K562 (cell line): ENCODE results near the gene EIF2AK2. TPM values are rescaled to one million over a fixed set of nuclear protein-coding genes. Genes with fewer than 3 reads are reported as not detected.

Experiments
- ATAC-seq: fragments of 200-7000 bp; cut with Tn5 transposase; 3 replicates; pipeline ENCODE4 v1.9.1; 2020; ENCODE audit warnings: moderate library complexity
- BruUV-seq: library from RNA; stranded (reverse); fragments of 400-500 nt; replicated peaks from 2 replicates; lab custom pipeline; 2021; lab: Mats Ljungman, UMichigan
- CTCF ChIA-PET: fragments of 300-600 bp; formaldehyde crosslinking; extraction: SDS; loops from one replicate; lab custom pipeline; 2021; ENCODE audit warnings: low intra/inter-chr PET ratio; lab: Yijun Ruan, JAX
- POLR2A ChIA-PET: fragments of 300-600, 350-650 bp; sonication (Branson Sonifier 250); formaldehyde crosslinking; extraction: SDS; loops from one replicate; lab custom pipeline; 2021; ENCODE audit warnings: antibody characterized with exemption, inconsistent platforms; lab: Yijun Ruan, JAX
- DNase-seq, 4 experiments: peaks; one replicate each; pipeline versions ENCODE4 v3.0.0 to v3.0.0-alpha.2; 2011 to 2018; ENCODE audit warnings: low spot score in 3 of 4, mixed read lengths in 3 of 4; ENCODE audit errors: extremely low read depth in 1 of 4
- FAIRE-seq: peaks from 2 replicates; lab custom pipeline; 2011; peaks lifted over from hg19 to GRCh38; lab: Jason Lieb, UNC
- H2AFZ ChIP-seq: 2 replicates; pipeline ENCODE4 v1.6.0; 2011; ENCODE audit warnings: low read depth, low read length, control low read depth, inconsistent platforms
- H3K27ac ChIP-seq: fragments of 200-600 bp; 3 replicates; pipeline ENCODE4 v1.8.0; 2011; ENCODE audit warnings: low read depth, mild to moderate bottlenecking, control low read depth, inconsistent platforms, low read length, moderate library complexity, mixed read lengths; ENCODE audit errors: extremely low read depth
- H3K27me3 ChIP-seq, 2 experiments: fragments of 300-600 bp in 1 of 2; 2 replicates in 1 of 2; 3 replicates in 1 of 2; pipeline versions ENCODE4 v1.6.0 to v1.8.0; 2011; ENCODE audit warnings: inconsistent platforms in 2 of 2, low read length in 2 of 2, mild to moderate bottlenecking in 1 of 2, mixed read lengths in 1 of 2, moderate library complexity in 1 of 2; ENCODE audit not compliant: control insufficient read depth in 2 of 2, insufficient read depth in 2 of 2
- H3K36me3 ChIP-seq: fragments of 300-600 bp; 3 replicates; pipeline ENCODE4 v1.8.0; 2011; ENCODE audit warnings: mild to moderate bottlenecking, low read length, inconsistent platforms; ENCODE audit not compliant: control insufficient read depth, insufficient read depth
- H3K4me1 ChIP-seq, 2 experiments: fragments of 200-600 bp in 1 of 2; replicated peaks in 1 of 2; 2 replicates in 1 of 2; 3 replicates in 1 of 2; pipeline versions ENCODE4 v1.5.1 to v1.8.0; 2011; ENCODE audit warnings: inconsistent platforms in 2 of 2, low read length in 2 of 2, mild to moderate bottlenecking in 1 of 2, mixed read lengths in 1 of 2, moderate library complexity in 1 of 2; ENCODE audit not compliant: control insufficient read depth in 2 of 2, insufficient read depth in 2 of 2
- H3K4me2 ChIP-seq: 2 replicates; pipeline ENCODE4 v1.6.1; 2011; ENCODE audit warnings: low read length, control low read depth, inconsistent platforms, mixed read lengths; ENCODE audit not compliant: insufficient read depth
- H3K4me3 ChIP-seq: fragments of 200-600 bp; sonication (generic), shearing (Covaris generic); 2 replicates; pipeline ENCODE4 v1.5.1; 2016; ENCODE audit warnings: control low read depth, inconsistent platforms
- H3K79me2 ChIP-seq: fragments of 200-600 bp; 3 replicates; pipeline ENCODE4 v1.8.0; 2011; ENCODE audit warnings: low read length, inconsistent platforms; ENCODE audit not compliant: control insufficient read depth, insufficient read depth
- H3K9ac ChIP-seq, 2 experiments: 2 replicates each; pipeline versions ENCODE4 v1.6.0 to v1.6.1; 2011; ENCODE audit warnings: low read depth in 2 of 2, low read length in 2 of 2, control low read depth in 1 of 2, inconsistent platforms in 1 of 2, mild to moderate bottlenecking in 1 of 2, mixed read lengths in 1 of 2; ENCODE audit not compliant: insufficient read depth in 1 of 2
- H3K9me1 ChIP-seq: one replicate; pipeline ENCODE4 v1.6.0; 2011; ENCODE audit warnings: inconsistent platforms, mild to moderate bottlenecking, low read length, moderate library complexity; ENCODE audit not compliant: control insufficient read depth, insufficient read depth
- H3K9me3 ChIP-seq: replicated peaks from 2 replicates; pipeline ENCODE4 v1.5.1; 2011; ENCODE audit warnings: low read depth, low read length, inconsistent platforms; ENCODE audit not compliant: control insufficient read depth, insufficient read depth
- H4K20me1 ChIP-seq: replicated peaks from 2 replicates; pipeline ENCODE4 v1.6.1; 2011; ENCODE audit warnings: low read length, inconsistent platforms, mixed read lengths; ENCODE audit not compliant: control insufficient read depth, insufficient read depth
- ARID3A ChIP-seq: IDR thresholded peaks from 2 replicates; pipeline ENCODE4 v1.6.1; 2012; ENCODE audit warnings: low read depth, low read length, improper control_type of control experiment, borderline replicate concordance
- BCOR ChIP-seq: fragments of 450-650 bp; IDR thresholded peaks from 2 replicates; pipeline ENCODE4 v1.6.1; 2016
- BRF1 ChIP-seq: IDR thresholded peaks from 3 replicates; pipeline ENCODE4 v1.6.1; 2011; ENCODE audit warnings: borderline replicate concordance, mild to moderate bottlenecking; ENCODE audit not compliant: insufficient read length; ENCODE audit errors: extremely low read depth
- CHCHD3 ChIP-seq: fragments of 250-450 bp; sonication (Bioruptor Pico); IDR thresholded peaks from 2 replicates; pipeline ENCODE4 v2.1.2; 2022; ENCODE audit warnings: mild to moderate bottlenecking
- KLF16 ChIP-seq: IDR thresholded peaks from 2 replicates; pipeline ENCODE4 v1.6.1; 2016; ENCODE audit warnings: antibody characterized with exemption
- SNIP1 ChIP-seq: fragments of 450-650 bp; IDR thresholded peaks from 2 replicates; pipeline ENCODE4 v1.7.1; 2017; ENCODE audit warnings: low read depth, mild to moderate bottlenecking
- TCF7 ChIP-seq: sonication (generic); IDR thresholded peaks from 2 replicates; pipeline ENCODE4 v1.6.1; 2016; ENCODE audit warnings: antibody characterized with exemption, borderline replicate concordance
- ZNF699 ChIP-seq: fragments of 250-450 bp; sonication (Bioruptor Pico); IDR thresholded peaks from 2 replicates; pipeline ENCODE4 v1.8.0; 2021; ENCODE audit warnings: mild to moderate bottlenecking, moderate library complexity; ENCODE audit not compliant: insufficient replicate concordance
- WGBS: fragments of 100-300 bp; shearing (Covaris generic); methylation state at CpG from one replicate; pipeline ENCODE4 v1.1.6; 2016; ENCODE audit warnings: low coverage, mixed read lengths; ENCODE audit not compliant: insufficient coverage; ENCODE audit errors: missing lambda C conversion rate; 5-methylcytosine and 5-hydroxymethylcytosine counted together
- in situ Hi-C: fragments of 300-500 bp; cut with MboI; formaldehyde crosslinking; loops from 4 replicates; pipeline ENCODE4 v1.15.0; 2018; ENCODE audit warnings: inconsistent platforms, mixed read lengths
- intact Hi-C: fragments of 100-400 bp; cut with micrococcal nuclease; formaldehyde crosslinking; loops from 2 replicates; pipeline ENCODE4 v1.14.2; 2022
- polyA plus RNA-seq, 8 experiments: library from polyadenylated mRNA; depleted of rRNA in 4 of 8; stranded (reverse) in 5 of 8; unstranded in 3 of 8; fragments of >200 nt; fragmentation: Nextera tagmentation in 2 of 8; fragmentation: Illumina TruSeq in 1 of 8; extraction: Ambion mirVana in 2 of 8; extraction: Trizol in 1 of 8; gene quantifications; 2 replicates each; pipeline versions ENCODE4 v1.2.1 to v1.2.3, GENCODE V29; 2011 to 2014; ENCODE audit warnings: inconsistent platforms in 1 of 8, missing spikeins in 1 of 8
- total RNA-seq, 7 experiments: library from RNA; depleted of rRNA in 6 of 7; stranded (reverse); fragments of >200 nt in 6 of 7; fragmentation: Illumina TruSeq in 2 of 7; extraction: Trizol in 2 of 7; gene quantifications; 2 replicates each; pipeline versions ENCODE4 v1.2.1 to v1.2.3, GENCODE V29; 2011 to 2021; ENCODE audit warnings: low replicate concordance in 1 of 7

EIF2AK2 gene
- total and polyA plus RNA-seq, 9 of the 15 experiments (the other 6 are each of a cell fraction or from before 2014, with no cell fraction given), result 3.8 to 19.5 (median 13.3) TPM

GRCh38 chr2:37153224-37153623, 3.6 kb downstream of the EIF2AK2 start:
- Histone ChIP-seq H3K27me3 (no peaks in the 10 kb centered on the region), H3K9ac (no peak overlapping the region), H3K4me1 (peaks cover 11 to 18% of the 10 kb centered on the region in 2 experiments), H3K4me2 (no peak overlapping the region), H4K20me1 (no peaks in the 10 kb centered on the region), H2AFZ (no peak overlapping the region), H3K4me3 (no peak overlapping the region), H3K36me3 (peaks cover 6% of the 10 kb centered on the region; the same call in 1 of the 3 replicates), H3K79me2 (peaks cover 26% of the 10 kb centered on the region), H3K27ac (no peak overlapping the region), H3K9me3 (no peaks in the 10 kb centered on the region), H3K9me1 (no peaks in the 10 kb centered on the region)
- CTCF ChIA-PET, result no interaction called here
- in situ Hi-C loops (loop anchor here (10.0 kb wide), 1 partner anchor 722 kb away; no protein-coding TSS in a partner anchor), intact Hi-C loops (no loop called here)
- no peak for DNase-seq
- BruUV-seq, result no TSS peak
- no peak for FAIRE-seq
- 76% methylated on average over 4 of the region's 5 CpGs for WGBS
- no peak for ATAC-seq
- POLR2A ChIA-PET, result no interaction called here
- no peak for TF ChIP-seq SNIP1
- TF ChIP-seq BRF1, result no peak
- TF ChIP-seq KLF16, result no peak
- no peak for TF ChIP-seq TCF7
- TF ChIP-seq ARID3A, result no peak
- no peak for TF ChIP-seq CHCHD3 (CRISPR knock-in tag)
- no peak for TF ChIP-seq BCOR
- TF ChIP-seq ZNF699 (CRISPR knock-in tag), result no peak
